GM18505 (cell line): ENCODE measurements around the gene BTBD2.

Source experiments
- ATAC-seq: cut with Tn5 transposase; IDR thresholded peaks from one replicate; pipeline ENCODE4 v1.9.1; 2021; ENCODE audit not compliant: unreplicated experiment
- POLR2A ChIP-seq: IDR thresholded peaks from 4 replicates; pipeline ENCODE4 v1.6.1; 2011; ENCODE audit warnings: borderline replicate concordance; ENCODE audit not compliant: insufficient read depth, insufficient read length; ENCODE audit errors: extremely low read depth

The BTBD2 gene

DNA sequence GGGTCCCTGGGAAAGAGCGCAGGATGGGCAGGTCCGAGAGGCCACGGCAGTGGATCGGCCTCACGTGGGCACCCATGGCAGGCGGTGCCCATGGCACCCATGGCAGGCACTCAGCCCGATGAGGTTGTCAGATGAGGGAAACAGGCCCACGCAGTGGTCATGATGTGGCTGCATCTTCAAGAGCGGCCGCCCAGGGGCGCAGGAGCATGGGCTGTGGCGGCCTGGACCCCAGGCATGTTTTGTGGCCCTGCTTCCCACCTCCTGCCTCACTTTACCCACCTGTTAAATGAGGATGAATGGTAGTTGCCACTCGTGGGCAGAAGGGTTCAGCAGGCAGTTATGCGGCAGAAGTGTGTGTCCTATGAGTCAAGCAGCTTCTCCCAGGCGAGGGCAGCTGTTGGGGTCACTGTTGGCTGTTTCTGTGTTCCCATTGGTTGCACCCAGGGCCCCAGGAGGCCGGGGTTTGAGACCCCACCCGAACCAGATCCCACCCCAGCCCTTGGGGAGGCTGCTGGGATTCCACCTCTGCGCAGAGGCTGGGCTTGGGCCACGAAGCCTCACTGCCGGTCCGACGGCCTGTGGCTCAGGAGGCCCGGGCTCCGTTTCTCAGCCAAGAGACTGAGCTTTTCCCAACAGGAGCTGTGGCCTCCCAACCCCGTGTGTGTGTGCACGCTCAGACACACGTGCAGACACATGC, 44.6 kb downstream of the BTBD2 start:
- TF ChIP-seq POLR2A = no peak
- ATAC-seq = no peak

GRCh38 chr19:1970003-1970805, 45.3 kb downstream of the BTBD2 start:
- no peak for ATAC-seq
- TF ChIP-seq POLR2A = no peak

DNA sequence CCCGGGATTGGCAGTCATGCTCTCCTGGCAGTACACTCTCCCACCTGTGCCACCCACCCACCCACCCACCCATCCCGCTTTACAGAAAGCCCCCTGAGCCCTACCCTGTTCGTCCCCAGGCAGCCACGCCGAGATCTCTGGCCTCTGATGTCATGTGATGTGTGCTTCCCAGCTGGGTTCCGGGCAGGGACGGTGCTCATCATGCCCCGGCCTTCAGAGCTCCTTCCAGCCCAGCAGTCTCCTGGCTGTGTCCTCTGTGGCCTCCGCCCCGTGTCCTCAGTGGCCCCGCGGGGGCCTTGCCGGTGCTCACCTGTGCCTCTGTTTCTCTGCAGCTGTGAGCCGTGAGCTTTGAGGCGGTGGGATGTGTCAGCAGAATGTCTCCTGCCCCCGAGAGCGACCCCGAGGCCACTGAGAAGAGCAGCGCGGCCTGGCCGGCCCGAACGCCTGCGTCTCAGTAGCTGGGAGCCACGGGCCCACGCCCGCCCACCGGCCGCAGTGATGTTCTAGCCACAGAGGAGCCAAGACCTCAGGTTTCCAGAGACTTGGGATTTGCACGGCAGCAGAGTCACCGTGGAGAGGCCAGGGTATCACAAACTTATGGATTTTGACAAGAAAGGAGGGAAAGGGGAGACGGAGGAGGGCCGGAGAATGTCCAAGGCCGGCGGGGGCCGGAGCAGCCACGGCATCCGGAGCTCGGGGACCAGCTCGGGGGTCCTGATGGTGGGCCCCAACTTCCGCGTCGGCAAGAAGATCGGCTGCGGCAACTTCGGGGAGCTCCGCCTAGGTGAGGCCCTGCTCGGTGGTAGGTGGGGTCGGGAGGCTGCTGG, 46.1 kb downstream of the BTBD2 start:
- TF ChIP-seq POLR2A = no peak
- no peak for ATAC-seq

GRCh38 chr19:1968279-1969175, 47.0 kb downstream of the BTBD2 start:
- TF ChIP-seq POLR2A = no peak
- no peak for ATAC-seq

- no peak for ATAC-seq
- no peak for TF ChIP-seq POLR2A
Observed at GRCh38 chr19:1967087-1967608, 48.4 kb downstream of the BTBD2 start.

GRCh38 chr19:1962674-1963073, 52.8 kb downstream of the BTBD2 start:
- no peak for TF ChIP-seq POLR2A
- no peak for ATAC-seq

DNA sequence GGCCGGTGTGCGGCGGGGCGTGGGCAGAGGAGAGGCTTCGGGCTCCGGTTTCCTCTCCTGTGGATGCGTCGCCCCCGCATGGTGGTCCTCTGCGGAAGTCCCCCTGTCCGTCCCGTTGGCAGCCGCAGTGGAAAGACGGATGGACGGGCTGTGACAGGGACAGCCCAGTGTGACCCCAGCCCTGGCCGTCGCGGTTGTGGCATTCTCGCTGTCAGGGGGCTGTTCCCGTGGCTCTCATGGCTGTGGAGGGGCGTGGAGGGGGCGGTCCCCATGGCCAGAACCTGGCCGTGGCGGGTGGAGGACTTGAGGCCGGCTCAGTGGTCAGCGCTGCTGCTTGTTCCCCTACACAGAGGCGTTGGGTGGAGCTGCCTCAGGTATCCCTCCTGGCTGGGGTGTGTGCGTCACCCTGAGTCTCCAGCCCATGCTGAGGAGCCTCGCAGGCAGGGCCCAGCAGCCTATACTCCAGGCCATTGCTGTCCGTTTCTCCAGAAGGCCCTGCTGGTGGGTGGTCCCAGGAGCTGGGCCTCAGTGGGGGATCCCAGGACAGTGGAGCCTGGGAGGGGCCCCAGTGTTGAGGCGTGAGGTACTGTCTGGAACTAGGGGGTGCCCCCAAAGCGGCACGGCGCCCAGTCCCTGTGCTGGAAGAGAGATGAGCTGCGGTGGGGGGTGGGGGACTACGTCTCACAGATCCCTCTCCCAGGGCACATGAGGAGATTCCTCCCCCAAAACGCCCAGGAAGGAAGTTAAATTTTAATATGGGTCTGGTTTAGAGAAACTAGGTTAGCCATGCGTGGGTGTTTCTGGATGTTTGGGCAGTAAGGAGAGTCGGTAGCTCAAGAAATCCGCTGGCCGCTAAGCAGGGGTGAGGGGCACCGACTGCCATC, 54.3 kb downstream of the BTBD2 start:
- no peak for TF ChIP-seq POLR2A
- ATAC-seq = no peak

DNA sequence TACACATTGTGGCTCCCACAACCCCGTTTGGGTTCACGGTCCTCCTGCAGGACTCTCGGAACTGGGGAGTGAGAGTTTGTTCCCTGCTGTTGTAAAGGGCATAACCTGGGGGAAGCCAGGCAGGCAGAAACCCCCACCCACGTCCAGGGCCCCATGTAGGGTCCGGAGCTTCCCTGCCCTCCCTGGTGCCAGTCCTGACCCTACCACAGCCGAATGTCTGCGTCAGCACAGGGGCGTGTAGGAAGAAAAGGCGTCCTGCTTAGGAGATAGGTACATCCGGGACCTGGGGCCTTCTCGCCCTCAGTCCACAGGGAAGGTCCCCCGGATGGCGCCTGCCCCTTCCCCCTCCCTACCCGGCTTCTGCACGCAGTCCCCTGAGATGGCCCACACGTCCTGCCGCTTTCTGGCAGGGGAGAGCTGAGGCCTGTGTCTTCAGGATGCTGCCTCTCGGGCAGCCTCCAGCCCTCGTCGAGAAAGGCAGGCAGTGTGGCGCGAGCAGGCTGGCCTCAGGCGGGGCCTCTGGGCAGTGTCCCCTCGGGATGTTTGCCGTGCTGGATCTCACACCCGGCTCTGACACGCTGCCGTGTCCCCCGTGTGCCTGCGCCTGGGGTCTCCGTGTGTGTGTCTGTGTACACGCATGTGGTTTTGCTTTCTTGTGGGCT, 55.5 kb downstream of the BTBD2 start:
- no peak for ATAC-seq

GRCh38 chr19:1957562-1958248, 57.8 kb downstream of the BTBD2 start:
- no peak for ATAC-seq

More for the DNA sequence above, 55.5 kb downstream of the BTBD2 start:
- no peak for TF ChIP-seq POLR2A

GRCh38 chr19:1956868-1957492, 58.5 kb downstream of the BTBD2 start:
- ATAC-seq = no peak

More at GRCh38 chr19:1957562-1958248, 57.8 kb downstream of the BTBD2 start:
- TF ChIP-seq POLR2A = no peak

More at GRCh38 chr19:1956868-1957492, 58.5 kb downstream of the BTBD2 start:
- TF ChIP-seq POLR2A = no peak
